ENCODE measurements around the gene SMOC2.

SMOC2 gene, protein sequence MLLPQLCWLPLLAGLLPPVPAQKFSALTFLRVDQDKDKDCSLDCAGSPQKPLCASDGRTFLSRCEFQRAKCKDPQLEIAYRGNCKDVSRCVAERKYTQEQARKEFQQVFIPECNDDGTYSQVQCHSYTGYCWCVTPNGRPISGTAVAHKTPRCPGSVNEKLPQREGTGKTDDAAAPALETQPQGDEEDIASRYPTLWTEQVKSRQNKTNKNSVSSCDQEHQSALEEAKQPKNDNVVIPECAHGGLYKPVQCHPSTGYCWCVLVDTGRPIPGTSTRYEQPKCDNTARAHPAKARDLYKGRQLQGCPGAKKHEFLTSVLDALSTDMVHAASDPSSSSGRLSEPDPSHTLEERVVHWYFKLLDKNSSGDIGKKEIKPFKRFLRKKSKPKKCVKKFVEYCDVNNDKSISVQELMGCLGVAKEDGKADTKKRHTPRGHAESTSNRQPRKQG

DNA sequence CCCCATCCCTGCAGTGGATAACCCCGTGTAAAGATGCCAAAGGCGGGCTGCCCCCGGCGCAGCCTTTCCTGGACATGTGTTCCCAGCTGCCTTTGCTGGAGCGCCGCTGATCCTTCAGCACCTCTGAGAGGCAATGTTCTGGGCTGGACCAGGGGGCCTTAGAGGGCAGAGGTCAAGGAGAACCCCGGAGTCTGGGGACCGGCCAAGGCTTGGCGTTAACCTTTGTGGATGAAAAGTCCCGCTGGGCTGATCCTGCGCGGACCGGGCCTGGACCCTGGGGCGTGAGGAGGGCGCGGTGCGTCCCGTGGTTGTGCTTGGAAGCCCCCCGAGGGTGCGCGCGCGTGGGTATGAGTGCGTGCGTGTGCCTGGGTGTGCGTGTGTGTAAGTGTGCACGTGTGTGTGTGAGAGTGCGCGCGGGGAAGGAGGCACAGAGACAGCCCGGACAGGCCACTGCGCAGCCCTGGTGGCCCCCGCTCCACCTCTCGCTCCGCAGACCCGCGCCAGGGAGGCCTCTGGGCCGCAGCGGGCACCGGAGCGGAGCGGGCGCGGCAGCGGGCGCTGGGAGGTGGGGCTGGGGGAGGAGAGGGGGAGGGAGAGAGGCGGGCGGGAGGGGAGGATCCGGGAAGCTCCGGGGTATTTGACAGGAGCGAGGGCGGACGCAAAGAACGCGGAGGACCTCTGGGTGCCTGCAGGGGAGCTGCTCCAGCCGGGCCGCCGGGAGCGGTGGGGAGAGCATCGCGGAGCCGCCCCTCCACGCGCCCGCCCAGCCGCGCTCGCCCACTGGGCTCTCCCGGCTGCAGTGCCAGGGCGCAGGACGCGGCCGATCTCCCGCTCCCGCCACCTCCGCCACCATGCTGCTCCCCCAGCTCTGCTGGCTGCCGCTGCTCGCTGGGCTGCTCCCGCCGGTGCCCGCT is at the start of gene SMOC2:
SMOC2 (plus strand) TSS at position 665 of the 914 bp plus-strand sequence; CDS start at position 852, 187 bp downstream.
- no peak for DNase-seq (ENCODE audit: low read depth, low spot score)

DNA sequence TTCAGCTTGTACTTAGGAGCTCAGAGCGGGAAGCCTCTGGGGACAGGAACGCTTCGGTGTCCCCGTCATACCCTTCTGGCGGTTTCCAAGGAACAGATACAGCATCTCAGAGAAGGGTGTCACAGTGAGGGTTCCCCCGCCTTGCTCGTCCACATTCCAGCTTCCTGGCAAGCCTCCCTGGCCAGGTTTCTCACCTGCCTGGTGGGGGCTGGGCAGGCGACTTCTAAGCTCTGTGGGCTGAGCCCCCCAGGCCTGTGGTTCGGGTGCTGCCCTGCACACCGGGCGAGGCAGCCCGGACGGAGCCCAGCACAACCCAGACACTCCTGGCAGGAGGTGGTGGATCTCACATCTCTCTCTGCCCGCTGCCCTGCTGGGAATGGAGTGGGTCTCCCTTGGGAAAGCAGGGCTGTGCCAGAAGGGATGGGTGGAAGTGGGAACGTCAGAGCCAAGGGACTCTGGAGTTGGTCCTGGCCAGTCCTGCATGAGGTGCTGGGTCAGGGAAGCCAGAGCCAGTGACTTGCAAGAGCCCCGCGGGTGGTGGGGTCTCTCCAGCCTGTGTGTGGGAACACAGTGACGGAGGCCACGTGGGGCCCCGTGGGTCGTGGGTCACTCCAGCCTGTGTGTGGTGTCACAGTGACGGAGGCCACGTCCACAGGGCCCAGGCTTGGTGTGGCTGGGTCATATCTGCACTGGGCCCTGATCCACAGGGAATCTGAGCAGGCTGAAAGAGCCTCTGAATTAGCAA is 47.7 kb upstream of the SMOC2 start:
- DNase-seq (ENCODE audit: low read depth, low spot score): no peak

GRCh38 chr6:168394606-168395005 is 46.4 kb upstream of the SMOC2 start:
- DNase-seq (ENCODE audit: low read depth, low spot score): no peak

GRCh38 chr6:168395983-168396382 is 45.0 kb upstream of the SMOC2 start:
- DNase-seq (ENCODE audit: low read depth, low spot score): no peak

GRCh38 chr6:168396561-168396960 is 44.4 kb upstream of the SMOC2 start:
- DNase-seq (ENCODE audit: low read depth, low spot score): no peak

GRCh38 chr6:168397012-168397411 is 44.0 kb upstream of the SMOC2 start:
- DNase-seq (ENCODE audit: low read depth, low spot score): no peak

- no peak for DNase-seq (ENCODE audit: low read depth, low spot score)
Measured at GRCh38 chr6:168400037-168400436, 40.9 kb upstream of the SMOC2 start.

DNA sequence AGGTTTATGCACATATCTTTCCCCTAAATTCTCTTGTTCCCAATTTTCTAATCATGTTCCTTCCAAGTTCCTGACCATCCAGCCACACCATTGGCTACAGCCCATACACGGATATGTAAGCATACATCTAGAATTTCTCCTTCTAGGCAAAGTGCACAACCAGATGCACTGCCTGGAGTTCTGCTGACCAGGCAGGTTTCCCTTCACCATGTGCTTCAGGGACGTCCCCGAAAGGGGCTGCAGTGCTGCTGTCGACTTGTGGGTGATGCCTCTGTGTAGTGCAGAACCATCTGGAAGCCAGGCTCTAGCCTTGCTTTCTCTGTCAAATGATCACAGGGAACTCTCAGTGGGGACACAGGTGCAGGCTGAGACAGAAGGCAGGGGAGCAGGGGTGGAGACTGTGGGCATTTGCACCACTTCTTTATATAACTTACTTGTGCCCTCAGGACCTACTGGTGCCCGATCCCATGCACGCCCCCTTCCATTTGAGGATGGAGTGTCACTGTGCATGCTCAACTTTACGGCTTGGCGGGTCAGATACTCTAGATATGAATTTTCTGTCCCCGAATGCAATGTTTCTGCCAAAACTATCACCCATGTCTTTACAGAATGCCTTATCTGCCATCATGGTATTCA is 37.5 kb upstream of the SMOC2 start:
- no peak for DNase-seq (ENCODE audit: low read depth, low spot score)

- no peak for DNase-seq (ENCODE audit: low read depth, low spot score)
Measured at GRCh38 chr6:168404560-168404959, 36.4 kb upstream of the SMOC2 start.

GRCh38 chr6:168407842-168408241 is 33.1 kb upstream of the SMOC2 start:
- no peak for DNase-seq (ENCODE audit: low read depth, low spot score)

DNA sequence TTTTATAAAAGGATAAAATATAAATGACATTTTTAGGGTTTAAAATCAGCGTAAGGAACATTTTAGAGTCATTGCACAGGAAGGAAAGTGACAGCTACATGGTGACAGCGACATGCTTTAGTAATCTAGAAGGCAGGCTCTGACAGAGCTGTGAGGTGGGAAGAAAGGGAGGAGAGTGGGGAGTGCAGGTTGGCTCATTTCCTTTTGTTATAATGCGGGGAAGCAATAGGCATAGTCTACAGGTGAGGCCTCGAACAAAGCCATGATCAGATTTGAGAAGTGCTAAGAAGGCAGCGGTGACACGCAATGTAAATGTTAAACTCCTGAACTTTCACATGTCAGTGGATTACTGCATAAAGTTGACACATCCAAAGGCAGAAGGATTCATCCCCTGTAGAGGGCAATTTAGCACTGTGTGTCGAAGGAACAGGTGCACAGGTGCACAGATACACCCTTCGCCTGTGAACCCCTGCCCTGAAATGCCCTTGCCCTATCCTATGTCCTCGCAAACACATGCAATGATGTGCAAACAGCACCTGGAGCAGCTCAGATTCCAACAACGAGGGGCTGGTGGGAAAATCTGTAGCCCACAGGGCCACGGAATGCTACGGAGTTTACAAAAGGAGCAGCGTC is 32.4 kb upstream of the SMOC2 start:
- DNase-seq (ENCODE audit: low read depth, low spot score): no peak

DNA sequence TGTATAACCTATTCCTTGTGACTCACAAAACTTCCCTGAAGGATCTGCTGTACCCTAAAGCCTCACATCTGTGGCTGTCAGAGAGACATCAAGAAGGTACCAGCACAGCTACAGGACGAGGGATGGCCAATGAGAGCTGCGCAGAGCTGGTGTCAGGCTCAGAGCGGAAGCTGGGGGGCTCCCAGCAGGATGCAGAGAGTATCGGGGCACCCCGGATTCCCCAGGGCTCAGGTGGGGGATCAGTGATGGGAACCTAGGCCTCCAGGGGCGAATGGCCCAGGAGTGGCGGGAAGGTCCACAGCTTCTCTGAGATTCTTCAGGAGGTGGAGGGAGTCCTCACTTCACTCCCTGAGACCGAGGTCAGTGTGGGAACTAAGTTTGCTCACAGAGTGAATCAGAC is 30.9 kb upstream of the SMOC2 start:
- no peak for DNase-seq (ENCODE audit: low read depth, low spot score)

DNA sequence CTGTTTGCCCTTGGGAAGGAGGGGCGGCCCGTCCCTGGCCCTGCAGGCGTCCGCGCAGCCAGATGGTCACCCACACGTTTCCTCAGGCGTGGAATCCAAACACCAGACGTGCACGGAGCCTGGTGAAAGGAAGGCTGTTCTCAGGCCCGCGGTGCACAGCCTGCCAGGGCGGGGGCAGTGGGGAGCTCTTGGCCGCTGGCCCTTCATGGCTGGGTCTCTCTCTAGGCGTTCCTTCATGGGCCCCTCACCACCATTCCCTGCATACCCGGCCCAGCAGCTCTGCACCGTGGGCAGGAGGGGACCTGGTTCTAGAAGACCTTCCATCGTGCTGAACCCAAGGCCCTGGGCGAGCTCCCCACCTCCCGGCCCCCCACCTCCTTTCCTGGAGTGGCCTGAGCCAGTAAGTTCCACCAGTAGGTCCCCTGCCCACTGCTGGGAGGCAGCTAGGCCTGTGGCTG is 30.4 kb upstream of the SMOC2 start:
- no peak for DNase-seq (ENCODE audit: low read depth, low spot score)

GRCh38 chr6:168411130-168411529 is 29.9 kb upstream of the SMOC2 start:
- no peak for DNase-seq (ENCODE audit: low read depth, low spot score)

GRCh38 chr6:168411793-168412192 is 29.2 kb upstream of the SMOC2 start:
- DNase-seq (ENCODE audit: low read depth, low spot score): no peak

- no peak for DNase-seq (ENCODE audit: low read depth, low spot score)
Measured at GRCh38 chr6:168412456-168412855, 28.5 kb upstream of the SMOC2 start.

GRCh38 chr6:168413018-168413720 is 27.8 kb upstream of the SMOC2 start:
- no peak for DNase-seq (ENCODE audit: low read depth, low spot score)

GRCh38 chr6:168413856-168414255 is 27.1 kb upstream of the SMOC2 start:
- DNase-seq (ENCODE audit: low read depth, low spot score): no peak

- DNase-seq (ENCODE audit: low read depth, low spot score): no peak
Measured at GRCh38 chr6:168414336-168415097, 26.5 kb upstream of the SMOC2 start.

Data from brain pericyte (primary cell).